ENCODE results near the gene BBS9. TPM values are rescaled to one million over a fixed set of nuclear protein-coding genes. Genes with fewer than 3 reads are reported as not detected.

BBS9 gene
- total and polyA plus RNA-seq, 7 donors: 2.4 to 36.6 (median 30.5) TPM

DNA sequence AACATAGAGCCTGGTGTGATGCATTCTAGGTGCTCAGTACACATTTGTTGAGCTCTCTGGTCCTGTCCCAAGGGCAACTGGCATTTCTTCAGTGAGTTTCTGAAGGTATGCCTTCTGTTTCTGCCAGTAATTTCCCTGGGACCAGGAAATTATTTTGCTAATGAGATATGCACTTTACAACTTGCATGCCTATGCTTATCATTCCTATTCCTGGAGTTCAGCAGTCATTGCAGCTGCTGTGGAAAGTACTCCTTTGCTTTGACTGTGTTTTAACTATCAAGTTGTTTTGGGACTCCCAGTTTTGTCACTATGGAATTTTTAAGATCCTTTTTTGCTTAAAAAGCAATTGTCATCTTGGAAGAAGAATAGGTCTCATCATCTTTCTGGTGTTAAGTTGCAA is 283.0 kb downstream of the BBS9 start:
- Histone ChIP-seq H3K27me3 (no peaks in the 10 kb centered on the region), H3K9me3 (peaks cover 0 to 5% (median 0%) of the 10 kb centered on the region in 4 donors), H3K4me3 (no peak overlapping the region), H3K4me1 (no peaks in the 10 kb centered on the region), H3K36me3 (no peaks in the 10 kb centered on the region), H3K27ac (no peak overlapping the region)
- intact Hi-C loops (cut with DNase I): no loop called here
- DNase-seq: no peak
- TF ChIP-seq POLR2A (IDR thresholded peaks at IDR 0.05) (no peak), POLR2AphosphoS5 (IDR thresholded peaks at IDR 0.05) (no peak), EP300 (IDR thresholded peaks at IDR 0.05) (no peak)
- TF ChIP-seq, protein P1, sequence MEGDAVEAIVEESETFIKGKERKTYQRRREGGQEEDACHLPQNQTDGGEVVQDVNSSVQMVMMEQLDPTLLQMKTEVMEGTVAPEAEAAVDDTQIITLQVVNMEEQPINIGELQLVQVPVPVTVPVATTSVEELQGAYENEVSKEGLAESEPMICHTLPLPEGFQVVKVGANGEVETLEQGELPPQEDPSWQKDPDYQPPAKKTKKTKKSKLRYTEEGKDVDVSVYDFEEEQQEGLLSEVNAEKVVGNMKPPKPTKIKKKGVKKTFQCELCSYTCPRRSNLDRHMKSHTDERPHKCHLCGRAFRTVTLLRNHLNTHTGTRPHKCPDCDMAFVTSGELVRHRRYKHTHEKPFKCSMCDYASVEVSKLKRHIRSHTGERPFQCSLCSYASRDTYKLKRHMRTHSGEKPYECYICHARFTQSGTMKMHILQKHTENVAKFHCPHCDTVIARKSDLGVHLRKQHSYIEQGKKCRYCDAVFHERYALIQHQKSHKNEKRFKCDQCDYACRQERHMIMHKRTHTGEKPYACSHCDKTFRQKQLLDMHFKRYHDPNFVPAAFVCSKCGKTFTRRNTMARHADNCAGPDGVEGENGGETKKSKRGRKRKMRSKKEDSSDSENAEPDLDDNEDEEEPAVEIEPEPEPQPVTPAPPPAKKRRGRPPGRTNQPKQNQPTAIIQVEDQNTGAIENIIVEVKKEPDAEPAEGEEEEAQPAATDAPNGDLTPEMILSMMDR (IDR thresholded peaks at IDR 0.05): no peak

DNA sequence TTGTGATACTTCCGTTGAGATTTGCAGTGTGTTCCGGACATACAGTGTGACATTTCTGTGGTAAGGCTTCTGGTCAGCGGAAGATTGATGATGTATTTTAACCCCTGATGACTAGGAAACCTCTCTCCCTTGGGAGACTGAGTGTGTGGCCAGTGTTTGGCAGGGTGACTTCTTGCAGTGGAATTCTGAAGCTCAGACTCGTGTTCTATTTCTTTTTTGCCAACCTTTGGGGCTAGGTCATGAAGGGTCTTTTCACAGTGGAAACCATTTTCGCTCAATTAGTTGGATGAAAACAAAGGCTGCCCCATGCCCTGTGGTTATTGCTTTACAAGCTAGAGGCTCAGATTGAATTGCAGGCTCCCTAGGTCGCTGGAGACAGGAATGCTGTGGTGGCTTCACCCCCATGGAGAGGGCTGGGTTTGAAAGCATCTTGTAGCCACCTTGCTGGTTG is 288.9 kb downstream of the BBS9 start:
- 83 to 86% methylated on average over 6 of the region's 6 CpGs for WGBS, 2 donors
- DNase-seq: no peak
- TF ChIP-seq POLR2AphosphoS5 (IDR thresholded peaks at IDR 0.05) (no peak), EP300 (IDR thresholded peaks at IDR 0.05) (no peak), POLR2A (IDR thresholded peaks at IDR 0.05) (no peak)
- TF ChIP-seq, protein P1 (IDR thresholded peaks at IDR 0.05): no peak
- Histone ChIP-seq H3K27me3 (no peaks in the 10 kb centered on the region), H3K9me3 (no peaks in the 10 kb centered on the region), H3K27ac (no peak overlapping the region), H3K4me1 (peaks cover 0 to 23% (median 1%) of the 10 kb centered on the region in 4 donors), H3K4me3 (no peak overlapping the region), H3K36me3 (no peaks in the 10 kb centered on the region)
- intact Hi-C loops (cut with DNase I): no loop called here

DNA sequence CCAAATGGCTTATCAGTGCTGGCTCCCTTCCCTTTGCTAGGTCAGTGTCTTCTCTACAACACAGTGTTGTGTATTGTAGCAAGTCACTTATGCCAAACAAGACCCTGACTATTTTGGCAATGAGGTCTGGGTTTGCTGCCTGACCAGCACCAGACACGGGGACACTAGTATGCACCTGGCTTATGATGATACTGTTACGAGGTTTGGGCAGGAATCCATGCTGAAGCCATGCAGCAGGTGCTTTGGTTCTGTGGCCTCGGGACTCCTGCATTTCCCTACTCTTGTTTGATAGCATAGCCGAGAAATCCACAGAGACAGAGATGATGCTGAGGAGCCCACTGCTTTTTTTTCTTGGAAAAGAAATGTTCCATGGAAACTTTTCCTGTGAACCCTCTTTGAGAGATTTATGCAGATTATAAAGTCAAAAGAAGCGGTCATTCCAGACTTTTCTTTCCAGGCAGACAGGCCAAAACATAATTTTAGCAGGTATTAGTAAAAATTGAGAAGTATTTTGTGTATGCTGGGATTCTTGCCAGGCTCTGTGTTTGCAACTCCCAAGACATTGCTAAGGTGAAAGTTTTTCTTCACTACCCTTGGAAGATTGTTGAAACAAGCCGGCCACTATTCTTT is 291.1 kb downstream of the BBS9 start:
- DNase-seq: no peak
- H3K27ac ChIP-seq: no peak overlapping the region
- no peak for TF ChIP-seq POLR2AphosphoS5 (IDR thresholded peaks at IDR 0.05)
- TF ChIP-seq POLR2A (IDR thresholded peaks at IDR 0.05): no peak
- TF ChIP-seq, protein P1 (IDR thresholded peaks at IDR 0.05): no peak
- no peak overlapping the region for H3K4me3 ChIP-seq
- H3K4me1 ChIP-seq: peaks cover 0 to 23% (median 1%) of the 10 kb centered on the region in 4 donors
- intact Hi-C loops (cut with DNase I): no loop called here
- H3K9me3 ChIP-seq: no peaks in the 10 kb centered on the region
- H3K27me3 ChIP-seq: no peaks in the 10 kb centered on the region
- H3K36me3 ChIP-seq: no peaks in the 10 kb centered on the region
- WGBS, 2 donors: 78 to 84% methylated on average over 6 of the region's 6 CpGs

DNA sequence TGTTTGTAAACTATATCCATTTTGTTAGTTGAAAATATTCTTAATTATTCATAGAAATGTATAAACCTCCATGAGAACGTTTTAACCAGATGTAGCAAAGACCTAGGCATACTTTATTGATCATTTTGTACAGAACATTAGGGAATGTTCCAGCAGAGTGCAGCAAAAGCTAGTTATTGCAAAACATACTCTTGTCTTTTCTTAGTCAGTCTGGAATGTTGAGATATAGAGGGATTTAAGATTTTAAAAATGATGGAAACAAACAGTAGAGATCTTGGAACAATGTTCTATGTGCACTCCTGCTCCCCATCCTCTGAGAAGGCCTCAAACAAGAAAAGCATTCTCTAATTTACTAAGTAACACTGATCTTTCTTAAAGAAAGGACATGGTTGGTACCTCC is 292.1 kb downstream of the BBS9 start:
- WGBS, 2 donors: 44 to 52% methylated on average over 1 of the region's 1 CpG
- DNase-seq: no peak
- Histone ChIP-seq H3K9me3 (no peaks in the 10 kb centered on the region), H3K4me1 (peaks cover 0 to 23% (median 3%) of the 10 kb centered on the region in 4 donors), H3K27me3 (no peaks in the 10 kb centered on the region), H3K4me3 (no peak overlapping the region), H3K36me3 (no peaks in the 10 kb centered on the region), H3K27ac (no peak overlapping the region)
- TF ChIP-seq POLR2AphosphoS5 (IDR thresholded peaks at IDR 0.05): no peak
- TF ChIP-seq, protein P1 (IDR thresholded peaks at IDR 0.05): no peak
- no peak for TF ChIP-seq POLR2A (IDR thresholded peaks at IDR 0.05)
- TF ChIP-seq EP300 (IDR thresholded peaks at IDR 0.05): no peak
- intact Hi-C loops (cut with DNase I): no loop called here

DNA sequence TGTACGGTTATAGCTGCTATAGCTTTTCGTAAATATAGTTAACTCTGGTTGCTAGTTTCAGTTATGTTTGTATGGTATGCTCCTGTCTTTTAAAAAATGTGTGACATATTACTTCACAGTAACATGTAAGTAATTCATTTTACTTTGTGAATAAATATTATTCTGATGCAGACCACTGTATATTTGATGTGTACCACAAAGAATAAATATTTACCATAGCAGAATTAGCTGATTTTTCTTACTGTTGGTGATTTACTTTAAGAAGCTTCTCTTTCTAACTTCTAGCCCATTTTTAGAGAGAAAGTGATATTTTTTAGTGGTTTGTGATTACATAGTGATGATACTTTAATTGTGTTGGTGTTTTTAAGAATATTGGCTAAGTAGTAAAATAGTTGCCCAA is 292.8 kb downstream of the BBS9 start:
- H3K36me3 ChIP-seq: no peaks in the 10 kb centered on the region
- intact Hi-C loops (cut with DNase I): no loop called here
- TF ChIP-seq POLR2A (IDR thresholded peaks at IDR 0.05): no peak
- TF ChIP-seq, protein P1 (IDR thresholded peaks at IDR 0.05): no peak
- no peak for TF ChIP-seq POLR2AphosphoS5 (IDR thresholded peaks at IDR 0.05)
- no peak for TF ChIP-seq EP300 (IDR thresholded peaks at IDR 0.05)
- H3K27me3 ChIP-seq: no peaks in the 10 kb centered on the region
- H3K4me1 ChIP-seq: peaks cover 0 to 23% (median 5%) of the 10 kb centered on the region in 4 donors
- no peak overlapping the region for H3K27ac ChIP-seq
- no peaks in the 10 kb centered on the region for H3K9me3 ChIP-seq
- 89 to 92% methylated on average over 2 of the region's 2 CpGs for WGBS, 2 donors
- no peak for DNase-seq
- no peak overlapping the region for H3K4me3 ChIP-seq
